Activated CD4-positive, alpha-beta T cell treated with anti-CD3 and anti-CD28 coated beads, Interleukin-2, amount 10 ng/mL, durations not matched to agents 24 days and 14 days (primary cell): ENCODE measurements around the gene ATRAID. TPM values are rescaled to one million over a fixed set of nuclear protein-coding genes. Genes with fewer than 3 reads are reported as not detected.
"Not testable (repeated sequence)": the region's sequence is repeated elsewhere in the genome, so short reads cannot be mapped to it uniquely, and the experiment has no call there.

ENCODE experiments used
- DNase-seq: peaks from one replicate; pipeline ENCODE4 v3.0.0; 2022
- H3K27ac Mint-ChIP-seq: one replicate; pipeline ENCODE4 v1.8.0; 2022; ENCODE audit warnings: mild to moderate bottlenecking, mixed read lengths
- H3K27me3 Mint-ChIP-seq: one replicate; pipeline ENCODE4 v1.8.0; 2022; ENCODE audit warnings: mixed read lengths
- H3K36me3 Mint-ChIP-seq: one replicate; pipeline ENCODE4 v1.8.0; 2022; ENCODE audit warnings: low read depth, mild to moderate bottlenecking, mixed read lengths
- H3K4me1 Mint-ChIP-seq: one replicate; pipeline ENCODE4 v1.8.0; 2021; ENCODE audit warnings: mixed read lengths
- H3K4me3 Mint-ChIP-seq: one replicate; pipeline ENCODE4 v1.8.0; 2022; ENCODE audit warnings: mild to moderate bottlenecking, moderate library complexity, mixed read lengths
- H3K9me3 Mint-ChIP-seq: one replicate; pipeline ENCODE4 v1.8.0; 2021; ENCODE audit warnings: mixed read lengths
- intact Hi-C: fragments of 100-400 bp; cut with micrococcal nuclease; formaldehyde crosslinking; loops from one replicate; pipeline ENCODE4 v1.15.1; 2023
- total RNA-seq: library from RNA; stranded (reverse); gene quantifications from 2 replicates; pipeline ENCODE4 v1.2.3, GENCODE V29; 2022

The ATRAID gene, protein sequence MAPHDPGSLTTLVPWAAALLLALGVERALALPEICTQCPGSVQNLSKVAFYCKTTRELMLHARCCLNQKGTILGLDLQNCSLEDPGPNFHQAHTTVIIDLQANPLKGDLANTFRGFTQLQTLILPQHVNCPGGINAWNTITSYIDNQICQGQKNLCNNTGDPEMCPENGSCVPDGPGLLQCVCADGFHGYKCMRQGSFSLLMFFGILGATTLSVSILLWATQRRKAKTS
- total RNA-seq, result 109 and 120 TPM in 2 replicates

DNA sequence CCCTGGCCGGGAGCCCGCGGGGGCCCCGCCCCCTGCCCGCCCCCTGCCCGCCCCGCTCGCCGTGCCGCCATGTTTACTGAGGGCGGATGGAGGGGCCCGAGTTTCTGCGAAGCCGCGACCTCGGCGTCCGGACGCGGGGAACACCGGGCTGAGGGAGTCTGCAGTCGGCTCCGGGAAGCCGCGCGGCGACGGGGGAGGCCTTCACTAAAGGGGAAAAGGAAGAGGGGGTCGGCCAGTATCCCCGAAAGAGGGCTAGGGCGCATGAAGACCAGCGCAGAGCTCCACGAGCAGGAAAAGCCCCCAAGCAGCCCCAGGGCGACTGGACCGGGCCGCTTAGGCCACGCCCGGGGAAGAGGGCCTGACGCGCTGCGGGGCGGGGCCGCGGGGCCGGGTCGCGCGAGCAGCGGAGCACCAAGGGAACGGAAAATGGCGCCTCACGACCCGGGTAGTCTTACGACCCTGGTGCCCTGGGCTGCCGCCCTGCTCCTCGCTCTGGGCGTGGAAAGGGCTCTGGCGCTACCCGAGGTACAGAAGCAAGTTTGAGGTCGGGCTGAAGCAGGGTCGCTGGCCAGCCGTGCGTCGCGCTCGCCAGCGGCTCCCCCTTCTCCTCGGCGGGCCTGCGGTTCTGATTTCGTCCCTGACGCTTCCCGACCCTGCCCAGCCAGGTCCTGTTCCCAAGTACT, at the start of gene ATRAID, which contains the start of gene SLC5A6:
Gene ATRAID, plus strand, starts transcription at position 99 of the 683 bp plus-strand sequence. Its CDS starts 328 bp downstream, at position 427.
Gene SLC5A6, minus strand, starts transcription at position 326 of the 683 bp plus-strand sequence. CDS start 4,618 bp downstream, outside the sequence.
- peak; percentile 97 for DNase-seq
- Mint-ChIP-seq H3K27ac (peak within 1 kb of the TSS; percentile 99), H3K36me3 (peaks cover 51% of the 10 kb centered on the region)

GRCh38 chr2:27162151-27163121, 49.4 kb upstream of the ATRAID start:
- no peaks in the 10 kb centered on the region for H3K27me3 Mint-ChIP-seq
- no peaks in the 10 kb centered on the region for H3K36me3 Mint-ChIP-seq
- H3K27ac Mint-ChIP-seq, result no peak overlapping the region
- intact Hi-C loops, result no loop called here
- H3K9me3 Mint-ChIP-seq, result no peaks in the 10 kb centered on the region
- no peak overlapping the region for H3K4me3 Mint-ChIP-seq
- DNase-seq, result no peak
- no peaks in the 10 kb centered on the region for H3K4me1 Mint-ChIP-seq

More for the DNA sequence above, at the start of gene ATRAID, which contains the start of gene SLC5A6:
- intact Hi-C loops, result loop anchor here (1.0 to 5.0 kb wide), 8 partner anchors 51 to 1180 kb away; partner anchors contain the start of genes CENPA, EIF2B4, FOSL2 and KHK
- H3K4me3 Mint-ChIP-seq, result peak within 1 kb of the TSS; percentile 91
- no peaks in the 10 kb centered on the region for H3K27me3 Mint-ChIP-seq
- peaks cover 3% of the 10 kb centered on the region for H3K9me3 Mint-ChIP-seq
- H3K4me1 Mint-ChIP-seq, result peaks cover 40% of the 10 kb centered on the region

DNA sequence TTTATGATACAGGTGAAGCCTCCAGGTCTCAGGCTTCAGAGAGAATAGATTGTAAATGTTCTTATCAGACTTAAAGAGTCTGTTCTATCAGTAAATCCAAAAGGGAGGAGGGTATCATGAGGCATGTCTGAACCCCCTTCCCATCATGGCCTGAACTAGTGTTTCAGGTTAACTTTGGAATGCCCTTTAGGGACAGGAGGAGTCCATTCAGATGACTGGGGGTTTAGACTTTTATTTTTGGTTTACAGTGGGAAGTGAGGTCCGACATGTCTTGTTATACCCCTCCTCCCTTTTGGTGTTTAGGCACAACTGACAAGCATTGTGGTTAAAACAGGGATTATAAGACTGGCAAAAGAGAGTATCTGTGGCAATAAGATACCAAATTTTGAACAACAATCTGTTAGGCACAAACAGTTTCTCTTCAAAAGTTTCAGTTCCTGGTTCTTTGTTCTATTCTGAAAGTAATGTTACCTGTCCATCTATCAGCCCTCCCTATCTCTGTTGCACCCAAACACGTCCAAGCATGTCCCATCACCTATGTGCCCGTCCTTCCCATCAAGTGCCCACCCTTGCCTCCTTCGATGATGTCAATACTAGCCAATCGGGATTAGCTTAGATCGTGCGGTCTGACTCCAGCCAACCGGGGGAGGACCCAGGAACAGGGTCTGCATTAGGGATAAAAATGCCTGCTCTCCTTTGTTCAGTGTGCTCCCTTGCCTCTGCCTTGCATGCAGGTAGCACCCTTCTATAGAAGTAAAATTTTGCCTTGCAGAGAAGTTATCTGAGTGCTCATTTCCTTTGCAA, 46.7 kb upstream of the ATRAID start:
- H3K4me1 Mint-ChIP-seq, result no peaks in the 10 kb centered on the region
- no peak for DNase-seq
- H3K36me3 Mint-ChIP-seq, result no peaks in the 10 kb centered on the region
- intact Hi-C loops, result no loop called here
- no peaks in the 10 kb centered on the region for H3K9me3 Mint-ChIP-seq
- no peak overlapping the region for H3K4me3 Mint-ChIP-seq
- H3K27me3 Mint-ChIP-seq, result peaks cover 4% of the 10 kb centered on the region
- H3K27ac Mint-ChIP-seq, result no peak overlapping the region

GRCh38 chr2:27170581-27171337, 41.1 kb upstream of the ATRAID start:
- H3K4me3 Mint-ChIP-seq, result no peak overlapping the region
- H3K4me1 Mint-ChIP-seq, result peaks cover 2% of the 10 kb centered on the region
- H3K36me3 Mint-ChIP-seq, result no peaks in the 10 kb centered on the region
- no peak for DNase-seq
- peaks cover 19% of the 10 kb centered on the region for H3K27me3 Mint-ChIP-seq
- H3K27ac Mint-ChIP-seq, result no peak overlapping the region
- intact Hi-C loops, result no loop called here
- H3K9me3 Mint-ChIP-seq, result no peaks in the 10 kb centered on the region

- peaks cover 23% of the 10 kb centered on the region for H3K27me3 Mint-ChIP-seq
- H3K36me3 Mint-ChIP-seq, result no peaks in the 10 kb centered on the region
- no peak for DNase-seq
- peaks cover 2% of the 10 kb centered on the region for H3K4me1 Mint-ChIP-seq
- intact Hi-C loops, result no loop called here
- H3K9me3 Mint-ChIP-seq, result no peaks in the 10 kb centered on the region
- H3K4me3 Mint-ChIP-seq, result no peak overlapping the region
- no peak overlapping the region for H3K27ac Mint-ChIP-seq
These were observed 40.4 kb upstream of the ATRAID start for GRCh38 chr2:27171351-27171848.

GRCh38 chr2:27174638-27175037, 37.2 kb upstream of the ATRAID start:
- DNase-seq, result no peak
- Mint-ChIP-seq H3K9me3 (no peaks in the 10 kb centered on the region), H3K27ac (no peak overlapping the region), H3K27me3 (peaks cover 33% of the 10 kb centered on the region), H3K4me1 (peaks cover 3% of the 10 kb centered on the region), H3K4me3 (no peak overlapping the region), H3K36me3 (no peaks in the 10 kb centered on the region)
- intact Hi-C loops, result no loop called here

- intact Hi-C loops, result no loop called here
- peaks cover 29% of the 10 kb centered on the region for H3K27me3 Mint-ChIP-seq
- no peak for DNase-seq
- H3K36me3 Mint-ChIP-seq, result no peaks in the 10 kb centered on the region
- H3K9me3 Mint-ChIP-seq, result no peaks in the 10 kb centered on the region
- H3K27ac Mint-ChIP-seq, result no peak overlapping the region
- peaks cover 3% of the 10 kb centered on the region for H3K4me1 Mint-ChIP-seq
- H3K4me3 Mint-ChIP-seq, result no peak overlapping the region
These were observed 36.5 kb upstream of the ATRAID start for GRCh38 chr2:27175330-27175729.

DNA sequence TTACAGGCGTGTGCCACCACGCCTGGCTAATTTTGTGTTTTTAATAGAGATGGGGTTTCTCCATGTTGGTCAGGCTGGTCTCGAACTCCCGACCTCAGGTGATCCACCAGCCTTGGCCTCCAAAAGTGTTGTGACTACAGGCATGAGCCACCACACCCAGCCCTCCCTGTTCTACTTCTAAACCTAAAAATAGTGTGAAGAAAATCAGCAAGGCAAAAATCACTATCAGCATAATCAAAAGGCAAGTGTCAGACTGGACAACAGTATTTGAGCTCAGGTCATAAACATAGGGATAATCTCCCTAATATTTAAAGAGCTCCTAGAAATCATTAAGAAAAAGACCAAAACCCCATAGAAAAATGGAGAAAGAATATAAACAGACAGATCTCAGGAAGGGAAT, 36.1 kb upstream of the ATRAID start:
- H3K9me3 Mint-ChIP-seq, H3K4me3 Mint-ChIP-seq, H3K27ac Mint-ChIP-seq, DNase-seq, intact Hi-C loops, H3K36me3 Mint-ChIP-seq, H3K4me1 Mint-ChIP-seq: not testable (repeated sequence)
- H3K27me3 Mint-ChIP-seq, result peaks cover 27% of the 10 kb centered on the region

DNA sequence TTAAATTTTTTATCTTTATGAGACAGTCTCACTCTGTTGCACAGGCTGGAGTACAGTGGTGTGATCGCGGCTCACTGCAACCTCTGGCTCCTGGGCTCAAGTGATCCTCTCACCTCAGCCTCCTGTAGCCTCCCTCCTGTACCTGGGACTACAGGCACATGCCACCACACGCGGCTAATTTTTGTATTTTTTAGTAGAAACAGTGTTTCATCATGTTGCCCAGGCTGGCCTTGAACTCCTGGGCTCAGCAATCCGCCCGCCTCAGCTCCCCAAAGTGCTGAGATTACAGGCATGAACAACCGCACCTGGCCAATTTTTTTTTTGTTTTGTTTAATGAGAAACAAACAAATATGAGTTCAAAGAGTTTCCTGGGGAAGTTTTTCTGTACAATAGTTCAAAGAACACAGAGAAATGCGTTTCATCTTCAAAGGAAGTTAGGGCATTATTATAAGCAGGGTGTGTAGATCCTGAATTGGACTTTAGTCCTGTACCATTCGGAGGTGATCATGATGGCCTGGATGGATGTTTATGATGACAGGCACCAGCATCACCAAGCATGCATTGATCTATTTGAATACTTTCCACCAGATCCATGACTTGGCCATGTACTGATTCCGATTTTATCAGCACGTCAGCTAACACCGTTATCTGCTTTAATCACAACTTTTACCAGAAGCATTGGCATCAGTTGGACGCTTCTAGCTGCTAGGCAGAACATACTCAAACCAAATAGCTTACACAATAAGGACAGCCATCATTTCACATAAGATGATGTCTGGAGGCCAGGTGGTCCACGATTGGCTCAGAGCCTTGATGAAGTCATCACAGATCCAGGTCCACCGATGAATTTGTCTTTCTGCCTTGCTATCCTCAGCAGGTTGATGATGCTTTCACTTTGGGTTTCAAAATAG, 34.1 kb upstream of the ATRAID start:
- no peak overlapping the region for H3K27ac Mint-ChIP-seq
- H3K4me1 Mint-ChIP-seq, result peaks cover 1% of the 10 kb centered on the region

GRCh38 chr2:27178469-27178868, 33.4 kb upstream of the ATRAID start:
- Mint-ChIP-seq H3K27me3 (peaks cover 25% of the 10 kb centered on the region), H3K4me1 (peaks cover 1% of the 10 kb centered on the region), H3K9me3 (no peaks in the 10 kb centered on the region)

More for the DNA sequence above, 34.1 kb upstream of the ATRAID start:
- Mint-ChIP-seq H3K36me3 (no peaks in the 10 kb centered on the region), H3K27me3 (peaks cover 28% of the 10 kb centered on the region), H3K9me3 (no peaks in the 10 kb centered on the region), H3K4me3 (no peak overlapping the region)
- intact Hi-C loops, result no loop called here
- DNase-seq, result no peak

DNA sequence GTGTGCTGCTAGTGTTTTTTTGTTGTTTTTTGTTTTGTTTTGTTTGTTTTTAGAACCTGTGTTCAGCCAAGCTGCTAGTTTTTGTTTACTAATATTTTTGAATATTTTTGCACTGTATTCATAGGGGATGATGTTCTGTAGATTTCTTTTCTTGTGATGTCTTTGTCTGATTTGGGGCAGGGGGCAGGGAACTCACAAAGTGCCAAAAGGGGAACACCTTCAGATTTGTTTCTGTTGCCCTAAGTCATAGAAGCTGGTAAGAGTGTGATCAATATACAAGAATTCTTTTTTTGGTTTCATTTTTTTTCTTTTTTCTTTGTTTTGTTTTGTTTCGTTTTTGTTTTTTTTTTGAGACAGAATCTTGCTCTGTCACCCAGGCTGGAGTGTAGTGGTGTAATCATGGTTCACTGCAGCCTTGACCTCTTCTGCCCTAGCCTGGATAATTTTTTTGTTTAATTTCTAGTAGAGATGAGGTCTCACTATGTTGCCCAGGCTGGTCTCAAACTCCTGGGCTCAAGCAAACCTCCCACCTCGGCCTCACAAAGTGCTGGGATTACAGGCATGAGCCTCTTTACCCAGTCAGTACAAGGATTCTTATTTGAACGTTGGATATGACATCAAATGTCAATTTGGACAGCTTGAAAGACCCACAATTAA, 32.4 kb upstream of the ATRAID start:
- DNase-seq, result no peak
- H3K36me3 Mint-ChIP-seq, result no peaks in the 10 kb centered on the region
- no peak overlapping the region for H3K4me3 Mint-ChIP-seq
- H3K4me1 Mint-ChIP-seq, result peaks cover 3% of the 10 kb centered on the region
- intact Hi-C loops, result no loop called here
- H3K9me3 Mint-ChIP-seq, result no peaks in the 10 kb centered on the region
- no peak overlapping the region for H3K27ac Mint-ChIP-seq
- peaks cover 31% of the 10 kb centered on the region for H3K27me3 Mint-ChIP-seq

More at GRCh38 chr2:27178469-27178868, 33.4 kb upstream of the ATRAID start:
- intact Hi-C loops, result no loop called here
- Mint-ChIP-seq H3K36me3 (no peaks in the 10 kb centered on the region), H3K4me3 (no peak overlapping the region), H3K27ac (no peak overlapping the region)
- no peak for DNase-seq
